PC-9 (cell line): ENCODE results near the gene CCR6.

ENCODE experiments used
- CTCF ChIP-seq: fragments of 200-600 bp; sonication (generic); conservative IDR thresholded peaks from 2 replicates; pipeline ENCODE4 v1.6.1; 2017; ENCODE audit warnings: mixed run types, antibody characterized with exemption, mild to moderate bottlenecking, moderate library complexity
- EZH2 ChIP-seq: fragments of 200-600 bp; sonication (generic); IDR thresholded peaks from 2 replicates; pipeline ENCODE4 v1.8.0; 2017; ENCODE audit warnings: antibody characterized with exemption, low read depth

DNA sequence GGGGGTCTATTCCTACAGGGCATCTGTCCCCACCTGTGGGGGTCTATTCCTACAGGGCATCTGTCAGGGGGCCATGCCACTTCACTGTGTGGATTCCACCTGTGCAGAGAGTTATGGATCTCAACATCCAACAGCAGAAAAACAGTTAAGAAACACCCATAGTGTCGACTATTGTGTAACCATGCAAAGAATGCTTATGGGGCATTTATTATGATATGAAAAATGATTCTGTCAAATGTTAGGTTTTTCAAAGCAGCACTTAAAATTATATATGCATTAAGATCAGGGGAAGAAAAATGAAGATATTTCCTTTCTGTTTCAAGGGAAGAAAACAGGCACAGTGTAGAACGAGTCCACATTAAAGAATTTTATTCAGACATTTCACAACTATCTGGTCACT, 32.0 kb downstream of the CCR6 start:
- TF ChIP-seq CTCF (no peak), EZH2 (no peak)
